HG03139 (cell line): ENCODE results near the gene SPPL3.
"Not testable (repeated sequence)": the region's sequence is repeated elsewhere in the genome, so short reads cannot be mapped to it uniquely, and the experiment has no call there.

Experiments
- ATAC-seq: cut with Tn5 transposase; IDR thresholded peaks from one replicate; pipeline ENCODE4 v1.9.1; 2021; ENCODE audit not compliant: unreplicated experiment

Gene SPPL3

DNA sequence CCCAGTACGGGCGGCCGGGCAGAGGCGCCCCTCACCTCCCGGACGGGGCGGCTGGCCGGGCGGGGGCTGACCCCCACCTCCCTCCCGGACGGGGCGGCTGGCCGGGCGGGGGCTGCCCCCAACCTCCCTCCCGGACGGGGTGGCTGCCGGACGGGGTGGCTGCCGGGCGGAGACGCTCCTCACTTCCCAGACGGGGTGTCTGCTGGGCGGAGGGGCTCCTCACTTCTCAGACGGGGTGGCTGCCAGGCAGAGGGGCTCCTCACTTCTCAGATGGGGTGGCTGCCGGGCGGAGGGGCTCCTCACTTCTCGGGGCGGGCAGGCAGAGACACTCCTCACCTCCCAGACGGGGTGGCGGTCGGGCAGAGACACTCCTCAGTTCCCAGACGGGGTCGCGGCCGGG lies 172.0 kb downstream of the SPPL3 start:
- ATAC-seq = not testable (repeated sequence)

DNA sequence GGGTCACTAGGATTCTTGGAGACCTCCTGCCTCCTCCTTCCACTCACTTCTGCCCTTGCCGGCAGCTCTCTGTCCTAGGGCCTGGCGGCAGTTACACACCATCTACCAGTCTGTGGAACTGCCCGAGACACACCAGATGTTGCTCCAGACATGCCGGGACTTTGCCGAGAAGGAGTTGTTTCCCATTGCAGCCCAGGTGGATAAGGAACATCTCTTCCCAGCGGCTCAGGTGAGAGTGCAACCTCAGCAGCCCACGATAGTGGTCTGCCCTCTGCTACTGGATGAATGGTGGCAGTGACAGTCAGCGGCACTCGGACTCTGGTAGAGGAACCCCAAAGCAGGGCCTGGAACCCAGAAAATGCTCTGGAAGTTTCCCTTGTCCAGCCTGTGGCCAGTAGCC lies 177.2 kb downstream of the SPPL3 start:
- ATAC-seq = no peak

DNA sequence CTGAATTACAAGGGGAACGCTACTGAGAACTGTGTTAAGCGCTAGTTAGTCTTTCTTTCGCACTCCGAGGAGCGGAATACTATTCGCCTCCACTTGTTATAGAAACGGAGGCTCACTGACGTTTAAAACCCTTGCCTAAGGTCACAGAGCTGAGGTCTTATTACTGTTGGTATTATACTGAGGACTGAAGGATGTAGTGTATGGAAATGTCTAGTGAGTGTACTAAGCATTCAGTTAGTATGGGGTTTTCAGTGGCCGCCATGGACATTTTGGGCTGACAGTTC lies 177.7 kb downstream of the SPPL3 start:
- no peak for ATAC-seq

DNA sequence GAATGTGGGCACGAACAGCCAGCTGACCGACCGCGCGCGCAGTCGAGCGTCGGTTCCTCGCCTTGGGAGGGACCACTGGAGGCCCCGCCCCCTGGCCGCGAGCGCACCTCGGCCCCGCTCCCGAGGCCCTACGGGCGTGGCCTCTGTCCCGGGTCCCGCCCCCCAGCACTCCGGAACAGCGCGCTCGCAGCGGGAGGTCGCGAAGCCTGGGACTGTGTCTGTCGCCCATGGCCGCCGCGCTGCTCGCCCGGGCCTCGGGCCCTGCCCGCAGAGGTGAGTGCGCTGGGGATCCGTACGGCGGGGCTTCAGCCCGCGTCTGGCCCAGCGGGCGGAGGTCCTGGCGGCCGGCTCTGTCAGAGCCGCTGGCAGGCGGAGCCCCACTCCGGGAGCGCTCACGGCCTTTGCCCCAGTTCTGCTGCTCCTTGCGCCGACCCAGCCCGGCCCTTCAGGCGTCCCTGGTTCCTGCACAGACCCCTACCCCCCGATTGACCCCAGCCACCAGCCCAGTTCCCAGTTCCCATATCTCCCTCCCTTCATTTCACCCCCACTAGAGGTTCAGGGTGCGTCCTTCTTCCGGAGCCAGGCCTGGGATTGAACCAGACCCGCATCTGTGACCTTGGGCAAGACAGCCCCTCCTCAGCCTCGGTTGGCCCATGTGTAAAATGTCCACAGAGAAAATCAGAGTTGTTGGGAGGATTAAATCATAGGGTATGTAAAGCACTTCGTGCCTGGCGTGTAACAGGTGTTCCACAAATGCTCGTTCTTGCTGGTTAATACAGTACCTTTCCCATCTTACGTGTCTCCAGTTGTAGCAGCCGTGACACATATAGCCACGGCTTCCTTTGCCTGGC lies 178.3 kb downstream of the SPPL3 start, which contains the start of gene ACADS:
ACADS (plus strand) TSS at position 168 of the 851 bp plus-strand sequence; CDS start at position 228, 60 bp downstream.
- ATAC-seq = peak; percentile 95

DNA sequence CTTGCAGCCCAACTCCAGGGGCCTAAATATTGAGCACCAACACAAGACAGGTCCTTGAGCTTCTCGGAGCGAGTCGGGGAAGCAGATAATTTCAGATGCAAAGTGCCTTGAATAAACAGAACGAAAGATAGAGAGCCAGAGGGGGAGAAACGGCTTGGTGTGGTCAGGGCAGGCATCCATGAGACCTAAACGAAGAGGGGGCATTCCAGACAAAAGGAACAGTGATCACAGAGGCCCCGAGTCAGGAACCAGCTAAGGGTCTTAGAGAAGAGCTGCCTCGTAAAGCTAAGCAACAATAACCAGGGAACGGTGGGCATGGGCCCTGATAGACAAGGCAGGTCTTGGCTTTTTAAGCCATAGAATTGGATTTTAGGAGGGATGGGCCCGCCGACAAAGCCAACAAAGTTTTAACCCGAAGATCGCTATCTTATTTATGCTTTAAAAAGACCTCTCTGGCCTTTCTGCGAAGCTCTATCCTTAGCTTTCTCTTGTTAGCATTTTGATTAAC lies 179.0 kb downstream of the SPPL3 start:
- no peak for ATAC-seq

DNA sequence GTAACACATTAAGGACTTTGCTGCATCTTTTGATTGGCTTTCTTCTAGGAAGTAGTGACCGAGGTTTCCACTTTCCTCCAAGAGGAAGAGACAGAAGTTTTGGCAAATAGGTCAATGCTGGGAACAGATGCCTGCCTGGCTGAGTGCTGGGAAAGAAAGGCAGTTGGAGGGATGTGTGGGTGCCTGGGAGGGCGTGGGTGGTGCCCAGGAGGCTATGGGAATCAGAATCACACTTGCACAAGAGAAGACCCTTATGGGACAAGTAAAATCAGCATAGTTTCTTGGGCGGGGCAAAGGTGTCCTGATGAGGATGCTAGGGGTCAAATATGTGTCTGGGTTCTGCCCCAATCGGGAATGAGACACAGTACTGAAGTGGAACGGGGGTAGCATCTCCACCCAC lies 179.4 kb downstream of the SPPL3 start:
- ATAC-seq = no peak

DNA sequence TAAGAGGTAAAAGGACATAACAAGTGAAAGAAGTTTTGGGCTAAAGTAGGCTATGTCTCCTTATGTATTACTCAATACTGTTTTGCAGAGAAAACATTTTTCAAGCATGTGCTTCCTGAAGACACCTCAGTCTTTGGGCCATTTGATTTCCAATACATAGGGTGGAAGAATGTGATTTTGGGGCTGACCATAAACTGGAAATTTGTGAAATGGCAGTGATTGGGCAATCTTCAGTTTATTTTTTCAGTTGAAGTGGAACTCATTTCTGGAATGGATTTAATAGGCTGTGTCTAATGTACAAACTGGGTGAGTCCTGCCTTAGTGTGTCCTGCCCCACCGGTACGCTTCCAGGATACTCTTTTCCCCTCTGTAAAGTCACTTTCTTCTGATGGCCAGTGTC lies 181.4 kb downstream of the SPPL3 start:
- no peak for ATAC-seq

DNA sequence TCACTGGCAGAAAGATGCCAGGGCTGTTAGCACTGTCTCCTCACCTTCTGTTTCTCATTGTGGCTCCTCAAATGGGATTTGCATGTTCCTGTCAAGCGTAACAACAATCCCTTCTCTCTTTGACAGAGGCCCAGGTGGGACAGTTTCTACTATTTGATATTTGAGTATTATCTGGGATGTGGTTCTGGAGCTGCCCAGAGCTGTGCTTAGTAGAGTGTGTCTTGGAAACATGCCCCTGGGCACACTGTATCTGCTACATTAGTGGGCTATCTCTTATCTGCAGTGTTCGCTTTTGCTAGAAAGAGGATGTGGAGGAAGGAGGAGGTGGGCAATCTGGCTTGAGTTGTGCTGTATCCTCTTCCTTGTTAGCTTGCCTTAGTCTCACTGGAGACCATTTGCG lies 182.3 kb downstream of the SPPL3 start:
- no peak for ATAC-seq

DNA sequence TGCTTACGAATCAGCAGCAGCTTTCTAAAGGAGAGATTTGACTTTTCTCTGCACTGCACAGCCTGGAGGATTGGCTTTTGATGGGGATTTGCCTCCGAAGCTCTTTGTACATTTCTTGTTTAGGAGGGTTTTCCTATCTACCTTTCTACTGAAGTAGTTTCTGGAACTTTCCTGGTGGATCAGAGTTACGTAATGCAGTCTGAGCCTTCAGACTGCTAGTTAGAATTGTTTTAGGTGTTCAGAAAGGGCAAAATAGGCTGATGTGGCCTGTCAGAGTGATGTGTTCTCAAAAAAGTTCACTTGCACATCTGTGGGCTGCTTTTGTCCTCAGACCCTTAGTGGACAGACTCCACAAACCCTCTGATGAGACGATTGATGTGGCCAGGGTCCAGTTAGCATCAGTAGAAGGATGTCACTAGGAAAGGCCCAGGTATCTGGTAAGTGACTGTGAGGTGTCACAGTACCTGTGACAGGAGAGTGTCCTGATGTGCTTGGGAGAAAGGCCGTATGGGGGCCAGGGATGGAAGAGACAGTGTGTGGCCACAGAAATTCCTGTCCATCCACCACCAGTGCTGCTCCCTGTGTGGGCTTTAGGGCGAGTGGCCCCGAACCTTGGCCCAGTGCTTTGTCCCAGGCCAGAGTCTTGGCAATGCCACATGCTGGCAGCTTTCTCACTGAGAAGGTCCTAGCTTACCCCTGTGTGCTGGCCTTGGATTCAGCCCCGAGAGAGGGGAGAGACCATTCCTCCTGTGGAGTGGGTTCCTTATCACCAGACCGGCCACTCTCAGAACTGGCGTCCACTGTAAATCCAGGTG lies 183.0 kb downstream of the SPPL3 start:
- ATAC-seq = no peak

DNA sequence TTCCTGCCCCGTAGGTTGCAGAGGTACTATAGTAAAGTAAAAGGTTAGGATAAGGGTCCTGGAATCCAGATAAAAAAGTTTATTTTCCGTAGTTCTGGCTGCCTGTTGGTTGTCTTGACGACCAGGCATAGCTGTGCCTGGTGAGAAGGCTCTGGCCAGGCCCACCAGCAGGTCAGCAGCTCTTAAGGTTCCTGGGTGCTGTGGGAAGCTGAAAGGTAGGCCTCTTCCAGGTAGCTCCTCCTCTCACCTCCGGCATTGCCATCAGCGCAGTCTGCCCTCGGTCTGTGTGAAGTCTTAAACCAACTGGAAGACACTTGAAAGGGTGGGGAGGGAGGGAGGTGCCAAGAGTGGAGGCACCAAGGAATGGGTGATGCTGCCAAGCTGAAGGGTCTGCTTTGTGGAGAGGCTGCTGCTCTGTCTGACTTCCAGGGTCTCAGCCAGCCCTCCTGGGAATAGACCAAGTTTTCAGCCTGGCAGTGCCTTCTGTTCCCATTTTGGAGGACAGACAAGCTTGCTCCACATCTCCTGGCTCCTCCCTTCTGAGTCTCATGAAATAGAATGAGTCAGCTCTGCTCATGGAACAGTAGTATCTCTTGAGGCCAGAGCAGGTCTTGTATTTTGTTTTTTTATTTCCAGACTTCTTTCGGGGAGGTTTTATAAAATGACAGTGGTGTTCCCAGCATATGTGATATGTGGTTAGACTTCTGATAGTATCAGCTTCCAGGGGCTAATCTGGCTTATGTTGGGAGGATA lies 183.7 kb downstream of the SPPL3 start:
- no peak for ATAC-seq

DNA sequence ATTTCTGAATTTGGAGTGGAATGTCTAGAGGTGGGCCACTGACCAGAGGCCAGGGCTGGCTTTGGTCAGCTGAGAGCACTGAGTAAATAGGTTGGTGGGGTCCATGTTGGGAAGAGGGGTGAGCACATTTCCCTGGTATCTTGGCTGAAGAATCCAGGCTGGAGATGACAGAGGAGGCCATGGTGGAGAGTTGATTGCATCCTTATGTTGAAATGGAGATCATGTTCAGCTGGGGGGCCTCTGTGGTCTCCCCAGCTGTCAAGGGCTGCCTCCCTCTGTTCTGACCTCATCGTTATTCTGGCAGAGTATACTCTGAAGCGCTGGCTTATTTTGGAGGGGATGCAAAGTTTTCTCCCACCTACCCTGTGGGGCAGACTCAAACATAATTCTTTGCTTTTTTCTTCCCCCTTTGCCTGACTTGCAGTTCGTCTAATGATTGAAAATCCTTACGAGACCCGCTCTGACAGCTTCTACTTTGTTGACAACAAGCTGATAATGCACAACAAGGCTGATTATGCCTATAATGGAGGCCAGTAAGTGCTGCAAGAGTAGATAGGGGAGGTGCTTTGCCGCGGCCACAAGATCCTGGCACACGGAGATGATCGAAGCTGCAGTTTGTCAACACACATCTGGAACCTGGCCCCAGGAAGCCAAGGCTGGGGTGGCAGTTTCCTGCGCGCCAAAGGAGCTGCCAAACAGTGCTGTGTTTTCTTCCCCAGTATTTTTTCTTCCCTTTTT lies 184.5 kb downstream of the SPPL3 start:
- no peak for ATAC-seq

DNA sequence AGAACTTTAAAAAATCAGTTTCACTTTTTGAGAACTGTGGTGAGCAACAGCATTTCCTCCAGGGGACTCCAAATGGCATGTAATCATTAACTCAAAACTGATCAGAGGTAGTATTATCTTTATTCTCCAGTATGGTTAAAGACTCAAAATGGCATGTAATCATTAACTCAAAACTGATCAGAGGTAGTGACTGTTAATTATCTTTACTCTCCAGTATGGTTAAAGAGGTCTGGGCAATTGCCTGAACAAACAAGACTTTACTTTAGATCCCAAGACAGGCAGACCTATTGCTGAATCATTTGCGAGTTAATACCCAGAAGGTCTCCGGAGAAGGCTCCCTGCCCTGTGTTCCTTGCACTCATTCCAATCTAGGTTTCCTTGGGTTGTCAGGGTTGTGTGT lies 185.1 kb downstream of the SPPL3 start:
- ATAC-seq = no peak

DNA sequence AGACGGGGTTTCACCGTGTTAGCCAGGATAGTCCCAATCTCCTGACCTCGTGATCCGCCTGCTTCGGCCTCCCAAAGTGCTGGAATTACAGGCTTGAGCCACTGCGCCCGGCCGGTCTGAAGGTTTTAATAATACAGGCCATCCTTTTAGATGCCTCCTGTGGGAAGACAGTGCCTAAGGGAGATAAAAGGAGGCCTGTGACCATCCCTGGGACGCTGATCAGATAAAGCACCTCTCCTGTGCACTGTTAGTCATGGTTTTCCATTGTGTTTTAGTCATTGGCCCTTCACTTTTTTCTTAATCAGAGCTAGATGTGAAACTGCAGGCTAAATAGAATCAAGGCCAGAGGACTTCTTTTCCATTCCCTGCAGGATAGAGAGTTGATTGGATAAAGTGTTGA lies 186.1 kb downstream of the SPPL3 start:
- no peak for ATAC-seq

DNA sequence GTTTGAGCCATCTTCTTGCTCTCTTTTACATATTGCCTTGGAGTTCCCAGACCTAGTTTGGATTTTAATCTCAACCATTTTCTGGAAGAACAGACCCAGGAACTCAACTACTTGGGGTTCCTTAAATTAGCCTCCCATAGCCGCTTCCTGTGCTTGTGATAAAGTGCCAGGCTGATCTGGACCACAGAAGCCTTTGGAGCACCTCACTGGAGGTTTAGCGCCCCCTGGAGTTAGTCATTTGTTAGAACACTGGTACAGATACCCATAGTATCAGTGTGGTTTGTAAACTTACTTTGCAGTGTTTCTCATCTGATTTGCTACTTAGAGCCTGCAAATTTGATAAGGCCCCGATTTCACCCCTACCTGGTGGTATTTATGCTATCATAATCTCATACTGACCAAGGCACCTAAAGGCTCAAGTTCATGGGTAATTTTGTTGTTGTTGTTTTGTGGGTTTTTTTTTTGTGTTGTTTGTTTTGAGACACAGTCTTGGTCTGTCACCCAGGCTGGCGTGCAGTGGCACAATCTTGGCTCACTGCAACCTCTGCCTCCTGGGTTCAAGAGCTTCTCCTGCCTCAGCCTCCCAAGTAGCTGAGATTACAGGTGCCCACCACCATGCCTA lies 190.2 kb downstream of the SPPL3 start:
- no peak for ATAC-seq

DNA sequence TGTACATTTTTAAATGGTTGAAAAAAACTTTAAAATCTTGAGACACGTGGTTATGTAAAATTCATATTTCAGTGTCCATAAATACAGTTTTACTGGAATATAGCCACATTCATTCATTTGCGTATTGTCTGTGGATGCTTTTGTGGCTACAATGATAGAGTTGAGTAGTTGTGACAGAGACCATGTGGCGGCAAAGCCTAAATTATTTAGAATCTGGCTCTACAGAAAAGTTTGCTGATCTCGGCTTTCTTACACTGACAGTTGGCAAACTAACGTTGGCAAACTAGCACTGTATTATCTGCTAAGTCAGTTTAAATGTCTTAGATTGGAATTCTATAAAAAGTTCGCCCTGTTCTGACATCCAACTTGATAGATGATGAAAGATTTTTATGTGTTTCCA lies 191.5 kb downstream of the SPPL3 start:
- no peak for ATAC-seq
